ENCODE data around the gene CLEC16A. TPM values are rescaled to one million over a fixed set of nuclear protein-coding genes. Genes with fewer than 3 reads are reported as not detected.

The CLEC16A gene
- total and polyA plus RNA-seq, 2 experiments from 2014 or later: 9.9 to 24.1 TPM

GRCh38 chr16:11089504-11090124, 145.2 kb downstream of the CLEC16A start:
- Histone ChIP-seq H3K4me3 (no peak overlapping the region), H3K36me3 (ENCODE audit: insufficient read depth) (no peaks in the 10 kb centered on the region), H3K4me2 (no peak overlapping the region), H3K79me2 (replicated peaks; ENCODE audit: insufficient read depth) (no peaks in the 10 kb centered on the region), H3K9me2 (ENCODE audit: insufficient read depth) (no peaks in the 10 kb centered on the region), H3K4me1 (ENCODE audit: insufficient read depth) (no peaks in the 10 kb centered on the region), H3K27ac (ENCODE audit: low read depth) (no peak overlapping the region), H4K20me1 (replicated peaks; ENCODE audit: insufficient read depth) (no peaks in the 10 kb centered on the region), H3F3A (replicated peaks; ENCODE audit: low read depth) (no peaks in the 10 kb centered on the region), H3K27me3 (ENCODE audit: insufficient read depth) (no peaks in the 10 kb centered on the region), H2AFZ (no peak overlapping the region)
- Mint-ChIP-seq H3K9me3 (no peaks in the 10 kb centered on the region), H3K27ac (no peak overlapping the region; the same call in 1 of the 2 replicates), H3K4me3 (no peak overlapping the region), H3K27me3 (ENCODE audit: insufficient read depth, low read depth, poor library complexity) (peaks cover 8% of the 10 kb centered on the region), H3K36me3 (ENCODE audit: low read depth) (no peaks in the 10 kb centered on the region; the same call in 2 of the 3 replicates), H3K4me1 (peaks cover 10% of the 10 kb centered on the region)
- ATAC-seq: no peak
- TF ChIP-seq POLR2AphosphoS5 (IDR thresholded peaks at IDR 0.05; ENCODE audit: low read depth) (no peak), CTCF (conservative IDR thresholded peaks at IDR 0.05; ENCODE audit: low read depth in 2 of 2) (no peak), JUNB (IDR thresholded peaks at IDR 0.05; ENCODE audit: unreplicated experiment) (no peak), ZNF331 (CRISPR knock-in tag; IDR thresholded peaks at IDR 0.05; ENCODE audit: low read depth) (no peak), CREB1 (CRISPR knock-in tag; IDR thresholded peaks at IDR 0.05; ENCODE audit: low read depth) (no peak), ETS1 (IDR thresholded peaks at IDR 0.05) (no peak), EZH2 (IDR thresholded peaks at IDR 0.05; ENCODE audit: low read depth, unreplicated experiment) (no peak), ZNF462 (CRISPR knock-in tag; IDR thresholded peaks at IDR 0.05) (no peak), REST (IDR thresholded peaks at IDR 0.05; ENCODE audit: unreplicated experiment) (no peak), ZNF114 (CRISPR knock-in tag; IDR thresholded peaks at IDR 0.05) (no peak), STAT1 (IDR thresholded peaks at IDR 0.05; ENCODE audit: unreplicated experiment) (no peak), NANOG (IDR thresholded peaks at IDR 0.05; ENCODE audit: borderline replicate concordance) (no peak)
- DNase-seq (ENCODE audit: low spot score): no peak

Data from GM23338 (cell line).